ENCODE data around the gene DNM3.

GRCh38 chr1:172043900-172044299 is 202.6 kb downstream of the DNM3 start:
- TF ChIP-seq EZH2 (IDR thresholded peaks at IDR 0.05; ENCODE audit: insufficient read depth, poor library complexity, severe bottlenecking) (no peak), EZH2phosphoT487 (IDR thresholded peaks at IDR 0.05; ENCODE audit: insufficient read depth, low read depth) (no peak)

Data from GM23248 (cell line).